HepG2 (cell line): ENCODE measurements around the gene STK40. TPM values are rescaled to one million over a fixed set of nuclear protein-coding genes. Genes with fewer than 3 reads are reported as not detected.

Experiments used
- CEBPG ChIP-seq: IDR thresholded peaks from 2 replicates; pipeline ENCODE4 v1.6.1; 2016
- DMAP1 ChIP-seq: IDR thresholded peaks from 2 replicates; pipeline ENCODE4 v1.6.1; 2016
- ETV6 ChIP-seq: sonication (generic); formaldehyde crosslinking; conservative IDR thresholded peaks from 2 replicates; pipeline ENCODE4 v1.4.0; 2020; ENCODE audit warnings: missing genetic modification reagents
- HES4 ChIP-seq: sonication (generic); formaldehyde crosslinking; IDR thresholded peaks from 2 replicates; pipeline ENCODE4 v1.9.0; 2021; ENCODE audit warnings: mild to moderate bottlenecking, missing genetic modification reagents, borderline replicate concordance
- HMG20A ChIP-seq: IDR thresholded peaks from 2 replicates; pipeline ENCODE4 v1.6.1; 2016; ENCODE audit warnings: borderline replicate concordance
- KAT7 ChIP-seq: IDR thresholded peaks from 2 replicates; pipeline ENCODE4 v1.6.1; 2018; ENCODE audit warnings: borderline replicate concordance, missing compliant biosample characterization
- MYC ChIP-seq: sonication (generic); formaldehyde crosslinking; IDR thresholded peaks from 2 replicates; pipeline ENCODE4 v1.9.0; 2021; ENCODE audit warnings: missing genetic modification reagents, borderline replicate concordance
- POLR2G ChIP-seq: fragments of 200-400 bp; formaldehyde crosslinking; IDR thresholded peaks from 2 replicates; pipeline ENCODE4 v1.6.1; 2018; ENCODE audit warnings: mild to moderate bottlenecking, low read depth, low read length, moderate library complexity
- RARA ChIP-seq: IDR thresholded peaks from 2 replicates; pipeline ENCODE4 v1.6.1; 2016; ENCODE audit warnings: missing genetic modification reagents, missing compliant biosample characterization
- SALL1 ChIP-seq: sonication (generic); formaldehyde crosslinking; IDR thresholded peaks from 2 replicates; pipeline ENCODE4 v1.8.0; 2022; ENCODE audit warnings: mild to moderate bottlenecking, missing genetic modification reagents
- SOX13 ChIP-seq, 3 experiments: fragments of 450-650 bp in 1 of 3; sonication (generic) in 1 of 3; formaldehyde crosslinking in 1 of 3; IDR thresholded peaks in 2 of 3; conservative IDR thresholded peaks in 1 of 3; 2 replicates each; pipeline versions ENCODE4 v1.5.0 to v1.6.1; 2016 to 2020; ENCODE audit warnings: antibody characterized with exemption in 1 of 3, mild to moderate bottlenecking in 1 of 3, missing compliant biosample characterization in 1 of 3, missing genetic modification reagents in 1 of 3, moderate library complexity in 1 of 3
- SRSF1 ChIP-seq: fragments of 200-400 bp; formaldehyde crosslinking; optimal IDR thresholded peaks from 2 replicates; pipeline ENCODE3; 2017; ENCODE audit warnings: mild to moderate bottlenecking, low read depth, low read length, moderate library complexity
- SUZ12 ChIP-seq: fragments of 150-350 bp; IDR thresholded peaks from 2 replicates; pipeline ENCODE4 v1.6.1; 2014; ENCODE audit warnings: low read depth, low read length
- TCF7 ChIP-seq: sonication (generic); IDR thresholded peaks from 2 replicates; pipeline ENCODE4 v1.6.1; 2016; ENCODE audit warnings: antibody characterized with exemption, low read depth
- TGIF2 ChIP-seq: IDR thresholded peaks from 2 replicates; pipeline ENCODE4 v1.6.1; 2016; ENCODE audit warnings: control low read depth, missing compliant biosample characterization
- ZNF234 ChIP-seq: sonication (generic); formaldehyde crosslinking; conservative IDR thresholded peaks from 2 replicates; pipeline ENCODE4 v1.5.1; 2020; ENCODE audit warnings: mild to moderate bottlenecking, missing genetic modification reagents
- ZNF350 ChIP-seq: sonication (generic); formaldehyde crosslinking; IDR thresholded peaks from 2 replicates; pipeline ENCODE4 v1.4.0; 2020; ENCODE audit warnings: mild to moderate bottlenecking, low read depth, missing genetic modification reagents, borderline replicate concordance
- ZNF543 ChIP-seq: sonication (generic); formaldehyde crosslinking; IDR thresholded peaks from 2 replicates; pipeline ENCODE4 v1.4.0; 2020; ENCODE audit warnings: mild to moderate bottlenecking, missing genetic modification reagents
- ZNF550 ChIP-seq: sonication (generic); formaldehyde crosslinking; IDR thresholded peaks from 2 replicates; pipeline ENCODE4 v1.4.0; 2020; ENCODE audit warnings: mild to moderate bottlenecking, missing genetic modification reagents, borderline replicate concordance
- polyA plus RNA-seq, 8 experiments: library from polyadenylated mRNA; depleted of rRNA in 3 of 8; stranded (reverse) in 7 of 8; unstranded in 1 of 8; fragments of >200 nt; fragmentation: Illumina TruSeq in 4 of 8; extraction: Trizol in 4 of 8; gene quantifications; 2 replicates each; pipeline versions ENCODE4 v1.2.1 to v1.2.3, GENCODE V29; 2011 to 2016; ENCODE audit warnings: low read depth in 4 of 8, missing spikeins in 1 of 8, mixed read lengths in 1 of 8; ENCODE audit not compliant: insufficient read depth in 1 of 8
- total RNA-seq, 5 experiments: library from RNA; depleted of rRNA; stranded (reverse); fragments of >200 nt; fragmentation: Illumina TruSeq; extraction: Trizol; gene quantifications; 2 replicates each; pipeline ENCODE4 v1.2.3, GENCODE V29; 2016; ENCODE audit warnings: low read depth in 1 of 5
- TF ChIP-seq, protein P1 (sequence below): sonication (generic); formaldehyde crosslinking; IDR thresholded peaks from 2 replicates; pipeline ENCODE4 v1.5.0; 2020; ENCODE audit warnings: mild to moderate bottlenecking, missing genetic modification reagents, borderline replicate concordance
- TF ChIP-seq, protein P2 (sequence below): fragments of 450-650 bp; IDR thresholded peaks from 2 replicates; pipeline ENCODE4 v1.6.1; 2017
- TF ChIP-seq, protein P3 (sequence below), 2 experiments: fragments of 450-650 bp in 1 of 2; sonication (generic) in 1 of 2; formaldehyde crosslinking; IDR thresholded peaks; 2 replicates each; pipeline versions ENCODE4 v1.5.0 to v1.8.0; 2020 to 2022; ENCODE audit warnings: mild to moderate bottlenecking in 1 of 2, missing genetic modification reagents in 1 of 2
- TF ChIP-seq, protein P4 (sequence below): sonication (generic); formaldehyde crosslinking; IDR thresholded peaks from 2 replicates; pipeline ENCODE4 v1.4.0; 2020; ENCODE audit warnings: missing genetic modification reagents

The STK40 gene
- total and polyA plus RNA-seq, 2 of the 13 experiments (the other 11 are each of a cell fraction or from before 2014, with no cell fraction given): 33.8 to 35.1 TPM

DNA sequence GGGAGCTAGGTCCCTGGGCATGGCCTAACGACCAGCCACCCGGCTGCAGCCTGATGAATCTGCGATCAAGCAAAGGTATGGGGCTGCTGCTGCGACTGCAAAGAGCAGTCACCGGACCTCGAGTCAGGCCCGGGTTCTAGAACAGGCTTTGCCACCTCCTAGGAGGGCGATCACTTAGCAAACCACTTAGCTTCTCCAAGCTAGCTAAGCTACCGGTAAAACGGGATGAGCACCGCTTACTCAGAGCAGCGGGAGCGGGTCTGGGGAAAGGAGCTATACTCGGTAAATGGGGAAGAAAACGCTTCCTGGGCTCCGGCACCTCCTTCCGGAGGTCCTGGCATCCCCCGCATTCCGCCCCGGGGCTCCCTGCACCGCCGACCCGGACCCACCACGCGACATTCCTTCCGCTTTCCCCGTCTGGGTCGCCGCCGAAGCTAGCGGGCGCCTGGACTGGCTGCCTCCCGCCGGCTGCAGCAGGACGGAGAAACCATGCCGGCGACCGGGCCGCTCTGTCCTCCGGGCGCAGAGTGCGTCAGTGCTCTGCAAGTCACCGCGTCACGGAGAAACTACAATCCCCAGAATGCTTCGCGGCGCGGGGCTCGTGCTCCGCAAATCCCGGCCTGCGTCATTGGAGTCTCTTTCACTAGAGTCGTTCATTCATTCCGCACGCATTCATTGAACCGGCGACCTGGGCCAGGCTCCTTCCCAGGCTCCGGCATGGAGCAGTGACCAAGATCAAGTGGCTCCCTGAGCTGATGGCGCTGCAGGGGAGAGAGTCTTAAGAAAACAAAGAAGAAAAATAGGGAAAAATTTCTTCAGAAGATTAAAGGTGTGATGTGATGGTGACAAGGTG lies 11.9 kb upstream of the STK40 start, which contains the start of gene LSM10 (continued):
- TF ChIP-seq TCF7 (no peak), KAT7 (CRISPR knock-in tag) (no peak), SRSF1 (no peak), POLR2G (peak; percentile 94), ZNF350 (CRISPR knock-in tag) (peak; percentile 82), TGIF2 (CRISPR knock-in tag) (0 out of 2 replicates have a peak, but pooled peaks have one; percentile 23), ETV6 (CRISPR knock-in tag) (peak; percentile 63; the same call in 1 of the 2 replicates), RARA (CRISPR knock-in tag) (peak; percentile 19; the same call in 1 of the 2 replicates), ZNF234 (CRISPR knock-in tag) (no peak), HMG20A (no peak), ZNF543 (no peak), SALL1 (peak; percentile 67), ZNF550 (CRISPR knock-in tag) (no peak), CEBPG (CRISPR knock-in tag) (no peak), DMAP1 (CRISPR knock-in tag) (peak; percentile 68), HES4 (CRISPR knock-in tag) (no peak), MYC (CRISPR knock-in tag) (peak; percentile 82), SUZ12 (peak; percentile 70), SOX13 (IDR thresholded peaks at IDR 0.05) (no peak), SOX13 (CRISPR knock-in tag; conservative IDR thresholded peaks at IDR 0.05 in 1 of 2, IDR thresholded peaks at IDR 0.05 in 1 of 2) (no peak)
- TF ChIP-seq, protein P1, sequence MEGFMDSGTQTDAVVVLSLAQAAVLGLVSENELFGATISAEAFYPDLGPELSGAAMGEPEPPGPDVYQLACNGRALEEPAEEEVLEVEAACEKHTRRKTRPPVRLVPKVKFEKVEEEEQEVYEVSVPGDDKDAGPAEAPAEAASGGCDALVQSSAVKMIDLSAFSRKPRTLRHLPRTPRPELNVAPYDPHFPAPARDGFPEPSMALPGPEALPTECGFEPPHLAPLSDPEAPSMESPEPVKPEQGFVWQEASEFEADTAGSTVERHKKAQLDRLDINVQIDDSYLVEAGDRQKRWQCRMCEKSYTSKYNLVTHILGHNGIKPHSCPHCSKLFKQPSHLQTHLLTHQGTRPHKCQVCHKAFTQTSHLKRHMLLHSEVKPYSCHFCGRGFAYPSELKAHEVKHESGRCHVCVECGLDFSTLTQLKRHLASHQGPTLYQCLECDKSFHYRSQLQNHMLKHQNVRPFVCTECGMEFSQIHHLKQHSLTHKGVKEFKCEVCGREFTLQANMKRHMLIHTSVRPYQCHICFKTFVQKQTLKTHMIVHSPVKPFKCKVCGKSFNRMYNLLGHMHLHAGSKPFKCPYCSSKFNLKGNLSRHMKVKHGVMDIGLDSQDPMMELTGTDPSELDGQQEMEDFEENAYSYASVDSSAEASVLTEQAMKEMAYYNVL (CRISPR knock-in tag): peak; percentile 34; the same call in 1 of the 2 replicates
- TF ChIP-seq, protein P2, sequence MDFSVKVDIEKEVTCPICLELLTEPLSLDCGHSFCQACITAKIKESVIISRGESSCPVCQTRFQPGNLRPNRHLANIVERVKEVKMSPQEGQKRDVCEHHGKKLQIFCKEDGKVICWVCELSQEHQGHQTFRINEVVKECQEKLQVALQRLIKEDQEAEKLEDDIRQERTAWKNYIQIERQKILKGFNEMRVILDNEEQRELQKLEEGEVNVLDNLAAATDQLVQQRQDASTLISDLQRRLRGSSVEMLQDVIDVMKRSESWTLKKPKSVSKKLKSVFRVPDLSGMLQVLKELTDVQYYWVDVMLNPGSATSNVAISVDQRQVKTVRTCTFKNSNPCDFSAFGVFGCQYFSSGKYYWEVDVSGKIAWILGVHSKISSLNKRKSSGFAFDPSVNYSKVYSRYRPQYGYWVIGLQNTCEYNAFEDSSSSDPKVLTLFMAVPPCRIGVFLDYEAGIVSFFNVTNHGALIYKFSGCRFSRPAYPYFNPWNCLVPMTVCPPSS: no peak
- TF ChIP-seq, protein P3, sequence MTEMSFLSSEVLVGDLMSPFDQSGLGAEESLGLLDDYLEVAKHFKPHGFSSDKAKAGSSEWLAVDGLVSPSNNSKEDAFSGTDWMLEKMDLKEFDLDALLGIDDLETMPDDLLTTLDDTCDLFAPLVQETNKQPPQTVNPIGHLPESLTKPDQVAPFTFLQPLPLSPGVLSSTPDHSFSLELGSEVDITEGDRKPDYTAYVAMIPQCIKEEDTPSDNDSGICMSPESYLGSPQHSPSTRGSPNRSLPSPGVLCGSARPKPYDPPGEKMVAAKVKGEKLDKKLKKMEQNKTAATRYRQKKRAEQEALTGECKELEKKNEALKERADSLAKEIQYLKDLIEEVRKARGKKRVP (CRISPR knock-in tag; IDR thresholded peaks at IDR 0.05): peak in 1 of 2 experiments; percentile 61; a peak in 1 of 4 replicates
- TF ChIP-seq, protein P4, sequence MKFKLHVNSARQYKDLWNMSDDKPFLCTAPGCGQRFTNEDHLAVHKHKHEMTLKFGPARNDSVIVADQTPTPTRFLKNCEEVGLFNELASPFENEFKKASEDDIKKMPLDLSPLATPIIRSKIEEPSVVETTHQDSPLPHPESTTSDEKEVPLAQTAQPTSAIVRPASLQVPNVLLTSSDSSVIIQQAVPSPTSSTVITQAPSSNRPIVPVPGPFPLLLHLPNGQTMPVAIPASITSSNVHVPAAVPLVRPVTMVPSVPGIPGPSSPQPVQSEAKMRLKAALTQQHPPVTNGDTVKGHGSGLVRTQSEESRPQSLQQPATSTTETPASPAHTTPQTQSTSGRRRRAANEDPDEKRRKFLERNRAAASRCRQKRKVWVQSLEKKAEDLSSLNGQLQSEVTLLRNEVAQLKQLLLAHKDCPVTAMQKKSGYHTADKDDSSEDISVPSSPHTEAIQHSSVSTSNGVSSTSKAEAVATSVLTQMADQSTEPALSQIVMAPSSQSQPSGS (CRISPR knock-in tag): peak; percentile 77
